Mammary epithelial cell (primary cell): ENCODE results near the gene BRK1.

Source experiments
- CTCF ChIP-seq, 2 donors: IDR thresholded peaks in 1 of 2; conservative IDR thresholded peaks in 1 of 2; 2 replicates each; pipeline ENCODE4 v1.5.1; 2011 to 2012; ENCODE audit warnings: inconsistent platforms in 2 of 2, low read length in 2 of 2, mild to moderate bottlenecking in 2 of 2, control low read depth in 1 of 2, low read depth in 1 of 2; ENCODE audit not compliant: insufficient read depth in 1 of 2; ENCODE audit errors: extremely low read depth in 1 of 2
- EZH2 ChIP-seq: IDR thresholded peaks from 2 replicates; pipeline ENCODE4 v1.6.1; 2012; ENCODE audit warnings: low read length, inconsistent platforms, borderline replicate concordance

- TF ChIP-seq CTCF (conservative IDR thresholded peaks at IDR 0.05 in 1 of 2, IDR thresholded peaks at IDR 0.05 in 1 of 2; ENCODE audit: extremely low read depth in 1 of 2, insufficient read depth in 1 of 2, low read depth in 1 of 2, low read length in 2 of 2) (no peak), EZH2 (no peak)
Measured at GRCh38 chr3:10160346-10160745, 44.9 kb downstream of the BRK1 start.
